NCI-H2171 treated with DMSO at 0.1 percent for 48 hours (cell line): Measurements from ENCODE around the gene ATP1A1.

Experiments
- DNase-seq: peaks from one replicate; lab custom pipeline; 2025; lab: John Stamatoyannopoulos, UW

ATP1A1 gene

GRCh38 chr1:116440731-116441130, 67.7 kb downstream of the ATP1A1 start:
- DNase-seq, result no peak

GRCh38 chr1:116445534-116445933, 72.5 kb downstream of the ATP1A1 start:
- no peak for DNase-seq

GRCh38 chr1:116446686-116447085, 73.6 kb downstream of the ATP1A1 start:
- DNase-seq, result no peak

- no peak for DNase-seq
These were observed 75.8 kb downstream of the ATP1A1 start for GRCh38 chr1:116448785-116449385.

- no peak for DNase-seq
These were observed 76.5 kb downstream of the ATP1A1 start for GRCh38 chr1:116449578-116449977.

- peak; percentile 83 for DNase-seq
These were observed 78.7 kb downstream of the ATP1A1 start for GRCh38 chr1:116451702-116452101.

GRCh38 chr1:116453481-116453880, 80.4 kb downstream of the ATP1A1 start:
- no peak for DNase-seq

GRCh38 chr1:116453906-116454305, 80.9 kb downstream of the ATP1A1 start:
- no peak for DNase-seq
